IMR-90 (cell line): ENCODE results near the gene CREB3L1. TPM values are rescaled to one million over a fixed set of nuclear protein-coding genes. Genes with fewer than 3 reads are reported as not detected.
A peak's percentile ranks its signal among the peaks of the same experiment; 100 is the strongest.

Experiments used
- ATAC-seq: fragments of 200-7000 bp; cut with Tn5 transposase; 2 replicates; pipeline ENCODE4 v1.9.1; 2020; ENCODE audit warnings: low read depth, mild to moderate bottlenecking, moderate library complexity
- BruUV-seq: library from RNA; stranded (reverse); fragments of 400-500 nt; replicated peaks from 2 replicates; lab custom pipeline; 2021; lab: Mats Ljungman, UMichigan
- CTCF ChIA-PET: fragments of 300-600 bp; formaldehyde crosslinking; extraction: SDS; loops from one replicate; lab custom pipeline; 2021; ENCODE audit warnings: antibody characterized with exemption; lab: Yijun Ruan, JAX
- POLR2A ChIA-PET: fragments of 300-600 bp; sonication (Branson Sonifier 250); formaldehyde crosslinking; loops from one replicate; lab custom pipeline; 2022; ENCODE audit warnings: antibody characterized with exemption; ENCODE audit not compliant: unreplicated experiment; lab: Charles Lee
- DNase-seq: peaks from one replicate; pipeline ENCODE4 v3.0.0; 2013
- H2AFZ ChIP-seq: replicated peaks from 2 replicates; pipeline ENCODE3; 2013; ENCODE audit warnings: low read length, mild to moderate bottlenecking; ENCODE audit not compliant: poor library complexity
- H2AK5ac ChIP-seq: 2 replicates; pipeline ENCODE4 v1.6.1; 2013; ENCODE audit warnings: low read depth, low read length, inconsistent platforms
- H2AK9ac ChIP-seq: replicated peaks from 2 replicates; pipeline ENCODE3; 2013; ENCODE audit warnings: mild to moderate bottlenecking, low read depth, low read length, moderate library complexity; ENCODE audit not compliant: poor library complexity
- H2BK120ac ChIP-seq: 2 replicates; pipeline ENCODE4 v1.6.1; 2013; ENCODE audit warnings: low read depth, low read length, inconsistent platforms
- H2BK15ac ChIP-seq: 3 replicates; pipeline ENCODE4 v1.6.1; 2013; ENCODE audit warnings: low read depth, low read length, inconsistent platforms
- H2BK20ac ChIP-seq: 2 replicates; pipeline ENCODE4 v1.6.1; 2013; ENCODE audit warnings: low read depth, mild to moderate bottlenecking, inconsistent platforms, low read length, moderate library complexity
- H2BK5ac ChIP-seq: 2 replicates; pipeline ENCODE4 v1.6.1; 2013; ENCODE audit warnings: mild to moderate bottlenecking, low read depth, low read length, inconsistent platforms; ENCODE audit not compliant: poor library complexity, severe bottlenecking
- H3K14ac ChIP-seq: replicated peaks from 2 replicates; pipeline ENCODE4 v1.6.1; 2013; ENCODE audit warnings: low read depth, low read length, inconsistent platforms
- H3K18ac ChIP-seq: 2 replicates; pipeline ENCODE4 v1.6.1; 2013; ENCODE audit warnings: low read depth, low read length, control low read depth
- H3K23ac ChIP-seq: 2 replicates; pipeline ENCODE4 v1.6.1; 2013; ENCODE audit warnings: low read depth, low read length, inconsistent platforms
- H3K27ac ChIP-seq: 2 replicates; pipeline ENCODE4 v1.5.1; 2013; ENCODE audit warnings: mild to moderate bottlenecking, control low read depth, low read length; ENCODE audit not compliant: insufficient read depth
- H3K27me3 ChIP-seq: 2 replicates; pipeline ENCODE4 v1.6.1; 2013; ENCODE audit warnings: low read length; ENCODE audit not compliant: control insufficient read depth, insufficient read depth
- H3K36me3 ChIP-seq: 2 replicates; pipeline ENCODE4 v1.6.1; 2013; ENCODE audit warnings: low read length, mixed read lengths; ENCODE audit not compliant: control insufficient read depth, insufficient read depth
- H3K4ac ChIP-seq: 2 replicates; pipeline ENCODE4 v1.6.1; 2013; ENCODE audit warnings: low read depth, low read length, inconsistent platforms
- H3K4me1 ChIP-seq: 2 replicates; pipeline ENCODE4 v1.6.1; 2013; ENCODE audit warnings: low read length, mixed read lengths; ENCODE audit not compliant: control insufficient read depth, insufficient read depth
- H3K4me2 ChIP-seq: 2 replicates; pipeline ENCODE4 v1.6.1; 2013; ENCODE audit warnings: low read depth, mild to moderate bottlenecking, control low read depth, low read length, moderate library complexity
- H3K4me3 ChIP-seq: 2 replicates; pipeline ENCODE4 v1.5.1; 2013; ENCODE audit warnings: low read depth, mild to moderate bottlenecking, control low read depth, low read length, moderate library complexity; ENCODE audit not compliant: insufficient read depth
- H3K56ac ChIP-seq: 2 replicates; pipeline ENCODE4 v1.6.1; 2013; ENCODE audit warnings: low read length, inconsistent platforms; ENCODE audit not compliant: insufficient read depth; ENCODE audit errors: extremely low read depth
- H3K79me1 ChIP-seq, 2 experiments: 2 replicates each; pipeline ENCODE4 v1.6.1; 2013; ENCODE audit warnings: low read length in 2 of 2, inconsistent platforms in 1 of 2, low read depth in 1 of 2
- H3K9ac ChIP-seq: 2 replicates; pipeline ENCODE4 v1.6.1; 2013; ENCODE audit warnings: low read depth, low read length, control low read depth
- H3K9me1 ChIP-seq: 2 replicates; pipeline ENCODE4 v1.6.1; 2013; ENCODE audit warnings: low read length, inconsistent platforms; ENCODE audit not compliant: insufficient read depth
- H3K9me3 ChIP-seq: 2 replicates; pipeline ENCODE4 v1.6.1; 2013; ENCODE audit warnings: low read length; ENCODE audit not compliant: control insufficient read depth, insufficient read depth
- H4K20me1 ChIP-seq: 2 replicates; pipeline ENCODE4 v1.6.1; 2013; ENCODE audit warnings: low read length, inconsistent platforms; ENCODE audit not compliant: insufficient read depth
- H4K5ac ChIP-seq: 2 replicates; pipeline ENCODE4 v1.6.1; 2013; ENCODE audit warnings: mild to moderate bottlenecking, low read depth, low read length, control low read depth
- H4K8ac ChIP-seq, 2 experiments: 2 replicates each; pipeline ENCODE4 v1.6.1; 2013; ENCODE audit warnings: low read depth in 2 of 2, low read length in 2 of 2, control low read depth in 1 of 2, inconsistent platforms in 1 of 2
- H4K91ac ChIP-seq: 2 replicates; pipeline ENCODE4 v1.6.1; 2013; ENCODE audit warnings: low read depth, low read length, inconsistent platforms; ENCODE audit not compliant: insufficient read depth
- CEBPB ChIP-seq: IDR thresholded peaks from 2 replicates; pipeline ENCODE4 v1.6.1; 2012; ENCODE audit warnings: low read depth, low read length, improper control_type of control experiment
- ELK1 ChIP-seq: fragments of 150-350 bp; IDR thresholded peaks from 2 replicates; pipeline ENCODE4 v1.6.1; 2016; ENCODE audit warnings: low read depth, mild to moderate bottlenecking, low read length, moderate library complexity, borderline replicate concordance
- MXI1 ChIP-seq: IDR thresholded peaks from 2 replicates; pipeline ENCODE4 v1.6.1; 2012; ENCODE audit warnings: low read depth, mild to moderate bottlenecking, low read length, moderate library complexity, borderline replicate concordance
- RAD21 ChIP-seq: IDR thresholded peaks from 2 replicates; pipeline ENCODE4 v1.6.1; 2012; ENCODE audit warnings: low read length, improper control_type of control experiment
- WGBS, 2 experiments: methylation state at CpG; one replicate each; pipeline versions ENCODE4 v1.1.5 to v1.1.7; 2013; ENCODE audit warnings: missing lambda C conversion rate in 2 of 2; ENCODE audit not compliant: insufficient read length in 1 of 2; ENCODE audit errors: extremely low coverage in 2 of 2; 5-methylcytosine and 5-hydroxymethylcytosine counted together
- dilution Hi-C: fragments of 300-500 bp; cut with HindIII; formaldehyde crosslinking; loops from one replicate; pipeline ENCODE4 v1.14.3; 2018; ENCODE audit warnings: low sequenced_read_pairs; ENCODE audit not compliant: unreplicated experiment
- in situ Hi-C: fragments of 300-500 bp; cut with MboI; formaldehyde crosslinking; loops from 3 replicates; pipeline ENCODE4 v1.14.3; 2019; ENCODE audit warnings: low sequenced_read_pairs, inconsistent platforms, mixed read lengths
- intact Hi-C: fragments of 100-400 bp; cut with micrococcal nuclease; formaldehyde crosslinking; loops from 2 replicates; pipeline ENCODE4 v1.10.0; 2022
- polyA plus RNA-seq, 3 experiments: library from polyadenylated mRNA; depleted of rRNA; stranded (reverse); fragments of >200 nt; gene quantifications; 2 replicates each; pipeline ENCODE4 v1.2.3, GENCODE V29; 2012; ENCODE audit warnings: low replicate concordance in 1 of 3
- total RNA-seq: library from RNA; depleted of rRNA; stranded (reverse); fragments of >200 nt; gene quantifications from 2 replicates; pipeline ENCODE4 v1.2.3, GENCODE V29; 2012

The CREB3L1 gene
- total and polyA plus RNA-seq, 2 of the 4 experiments (the other 2 are of a cell fraction), result 8.1 to 82.3 TPM

DNA sequence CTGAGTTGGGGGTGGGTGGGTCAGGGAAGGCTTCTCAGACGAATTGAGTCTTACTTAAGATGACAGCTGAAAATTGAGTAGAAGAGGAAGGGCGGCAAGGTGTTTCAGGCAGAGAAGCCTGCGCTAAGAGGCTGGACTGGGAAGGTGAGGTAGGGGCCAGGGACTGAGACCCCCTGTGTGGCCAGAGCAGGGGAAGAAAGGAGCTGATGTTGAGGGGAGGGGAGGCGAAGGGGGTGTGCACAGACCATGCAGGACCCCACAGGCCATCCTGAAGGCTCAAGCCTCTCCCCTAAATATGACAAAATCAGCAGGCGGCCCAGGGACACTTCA lies 40.6 kb upstream of the CREB3L1 start:
- Histone ChIP-seq H3K4me2 (peak overlapping the region; percentile 69), H3K18ac (peak overlapping the region; percentile 91), H2AK5ac (peak overlapping the region; percentile 78), H2BK5ac (peak overlapping the region; percentile 90), H3K4me1 (peaks cover 20% of the 10 kb centered on the region), H3K14ac (peak overlapping the region; percentile 90), H4K91ac (peak overlapping the region; percentile 93), H3K79me1 (peaks cover 4 to 30% of the 10 kb centered on the region in 2 experiments), H2BK15ac (peak overlapping the region; percentile 85; the same call in 2 of the 3 replicates), H2BK120ac (peak overlapping the region; percentile 98), H4K8ac (peak overlapping the region; percentile 65 to 99), H3K27ac (peak overlapping the region; percentile 90), H3K9ac (peak overlapping the region; percentile 20; the same call in 1 of the 2 replicates), H4K5ac (peak overlapping the region; percentile 83), H3K27me3 (no peaks in the 10 kb centered on the region), H2AFZ (peak overlapping the region; percentile 97), H3K36me3 (no peaks in the 10 kb centered on the region), H2AK9ac (peak overlapping the region; percentile 92), H3K9me3 (peaks cover 2% of the 10 kb centered on the region; the same call in 1 of the 2 replicates), H4K20me1 (no peaks in the 10 kb centered on the region), H3K4me3 (no peak overlapping the region), H2BK20ac (peak overlapping the region; percentile 92), H3K4ac (peak overlapping the region; percentile 97), H3K9me1 (peaks cover 9% of the 10 kb centered on the region), H3K56ac (no peak overlapping the region), H3K23ac (peak overlapping the region; percentile 90)
- ChIA-PET POLR2A (interaction anchor here (1.1 kb wide), 1 partner anchor 121 kb away, joined by 3 read pairs; no protein-coding TSS in a partner anchor), CTCF (no interaction called here)
- dilution Hi-C loops, result no loop called here
- 49% methylated on average over 3 of the region's 5 CpGs; no CpG with 5 or more reads in 1 of the 2 experiments for WGBS, 2 experiments
- TF ChIP-seq RAD21, result no peak
- no peak for TF ChIP-seq MXI1
- TF ChIP-seq ELK1, result no peak
- 0 out of 2 replicates have a peak, but pooled peaks have one; percentile 4 for TF ChIP-seq CEBPB
- intact Hi-C loops, result loop anchor here (5.0 kb wide), 1 partner anchor 185 kb away; no protein-coding TSS in a partner anchor
- ATAC-seq, result no peak
- in situ Hi-C loops, result no loop called here
- no TSS peak for BruUV-seq
- DNase-seq, result no peak
